Trophoblast cell (in vitro differentiated cells and primary cell): Measurements from ENCODE around the gene CCT3. TPM values are rescaled to one million over a fixed set of nuclear protein-coding genes. Genes with fewer than 3 reads are reported as not detected.
A peak's percentile ranks its signal among the peaks of the same experiment; 100 is the strongest.

Source experiments
- DNase-seq, 2 donors: peaks; one replicate each; pipeline ENCODE4 v3.0.0-alpha.2; 2016
- H2AFZ ChIP-seq: 2 replicates; pipeline ENCODE4 v1.6.1; 2013; ENCODE audit warnings: low read length, moderate library complexity, mild to moderate bottlenecking; ENCODE audit not compliant: insufficient read depth, poor library complexity
- H2AK5ac ChIP-seq: 2 replicates; pipeline ENCODE4 v1.6.1; 2013; ENCODE audit warnings: mild to moderate bottlenecking, low read length
- H2BK120ac ChIP-seq: 2 replicates; pipeline ENCODE4 v1.6.1; 2013; ENCODE audit warnings: low read length, mild to moderate bottlenecking, moderate library complexity; ENCODE audit not compliant: insufficient read depth, poor library complexity
- H2BK12ac ChIP-seq: 2 replicates; pipeline ENCODE4 v1.6.1; 2013; ENCODE audit warnings: mild to moderate bottlenecking, low read length, moderate library complexity
- H2BK5ac ChIP-seq: 2 replicates; pipeline ENCODE4 v1.6.1; 2013; ENCODE audit warnings: low read length, low read depth, moderate library complexity, mild to moderate bottlenecking; ENCODE audit not compliant: poor library complexity
- H3K14ac ChIP-seq: 2 replicates; pipeline ENCODE4 v1.6.1; 2013; ENCODE audit warnings: mild to moderate bottlenecking, low read length
- H3K18ac ChIP-seq: 2 replicates; pipeline ENCODE4 v1.6.1; 2013; ENCODE audit warnings: mild to moderate bottlenecking, low read length
- H3K23ac ChIP-seq: 2 replicates; pipeline ENCODE4 v1.6.1; 2013; ENCODE audit warnings: low read length
- H3K27ac ChIP-seq: 2 replicates; pipeline ENCODE4 v1.5.1; 2013; ENCODE audit warnings: low read depth, mild to moderate bottlenecking, inconsistent platforms, low read length, moderate library complexity
- H3K27me3 ChIP-seq: 2 replicates; pipeline ENCODE4 v1.6.1; 2013; ENCODE audit warnings: inconsistent platforms, mild to moderate bottlenecking, low read length, moderate library complexity; ENCODE audit not compliant: insufficient read depth
- H3K36me3 ChIP-seq, 2 experiments: 1 replicate in 1 of 2; 2 replicates in 1 of 2; pipeline ENCODE4 v1.6.1; 2013; ENCODE audit warnings: low read length in 2 of 2, mild to moderate bottlenecking in 2 of 2, moderate library complexity in 1 of 2; ENCODE audit not compliant: insufficient read depth in 2 of 2, control insufficient read depth in 1 of 2
- H3K4ac ChIP-seq: 2 replicates; pipeline ENCODE4 v1.6.1; 2013; ENCODE audit warnings: low read depth, mild to moderate bottlenecking, low read length, moderate library complexity
- H3K4me1 ChIP-seq, 2 experiments: 1 replicate in 1 of 2; 2 replicates in 1 of 2; pipeline ENCODE4 v1.6.1; 2013; ENCODE audit warnings: low read length in 2 of 2, mild to moderate bottlenecking in 2 of 2, moderate library complexity in 1 of 2; ENCODE audit not compliant: insufficient read depth in 2 of 2, control insufficient read depth in 1 of 2
- H3K4me2 ChIP-seq: 2 replicates; pipeline ENCODE4 v1.6.1; 2013; ENCODE audit warnings: inconsistent platforms, mild to moderate bottlenecking, low read length, moderate library complexity
- H3K4me3 ChIP-seq: 2 replicates; pipeline ENCODE4 v1.5.1; 2013; ENCODE audit warnings: mild to moderate bottlenecking, low read depth, low read length, inconsistent platforms
- H3K79me1 ChIP-seq: one replicate; pipeline ENCODE4 v1.6.1; 2013; ENCODE audit warnings: low read length
- H3K79me2 ChIP-seq: 2 replicates; pipeline ENCODE4 v1.6.1; 2013; ENCODE audit warnings: low read length, mild to moderate bottlenecking; ENCODE audit not compliant: control insufficient read depth, insufficient read depth, poor library complexity
- H3K9ac ChIP-seq: 2 replicates; pipeline ENCODE4 v1.6.1; 2013; ENCODE audit warnings: mild to moderate bottlenecking, low read length
- H3K9me3 ChIP-seq: 2 replicates; pipeline ENCODE4 v1.6.1; 2013; ENCODE audit warnings: low read depth, mild to moderate bottlenecking, control low read depth, inconsistent platforms, low read length; ENCODE audit not compliant: insufficient read depth
- H4K12ac ChIP-seq: 2 replicates; pipeline ENCODE4 v1.6.1; 2013; ENCODE audit warnings: low read depth, mild to moderate bottlenecking, low read length, moderate library complexity
- H4K8ac ChIP-seq: 2 replicates; pipeline ENCODE4 v1.6.1; 2013; ENCODE audit warnings: low read depth, mild to moderate bottlenecking, low read length, moderate library complexity
- H4K91ac ChIP-seq: one replicate; pipeline ENCODE4 v1.6.1; 2013; ENCODE audit warnings: low read depth, mild to moderate bottlenecking, low read length, moderate library complexity
- WGBS: extraction: QIAGEN DNeasy Blood & Tissue Kit; methylation state at CpG from one replicate; pipeline ENCODE4 v1.1.7; 2013; ENCODE audit warnings: missing lambda C conversion rate; ENCODE audit not compliant: insufficient read length, insufficient coverage; ENCODE audit errors: extremely low coverage; 5-methylcytosine and 5-hydroxymethylcytosine counted together
- polyA plus RNA-seq: library from polyadenylated mRNA; stranded (reverse); fragments of 200-250 nt; gene quantifications from 2 replicates; pipeline ENCODE4 v1.2.3, GENCODE V29; 2013

CCT3 gene
- polyA plus RNA-seq: 206 and 207 TPM in 2 replicates

DNA sequence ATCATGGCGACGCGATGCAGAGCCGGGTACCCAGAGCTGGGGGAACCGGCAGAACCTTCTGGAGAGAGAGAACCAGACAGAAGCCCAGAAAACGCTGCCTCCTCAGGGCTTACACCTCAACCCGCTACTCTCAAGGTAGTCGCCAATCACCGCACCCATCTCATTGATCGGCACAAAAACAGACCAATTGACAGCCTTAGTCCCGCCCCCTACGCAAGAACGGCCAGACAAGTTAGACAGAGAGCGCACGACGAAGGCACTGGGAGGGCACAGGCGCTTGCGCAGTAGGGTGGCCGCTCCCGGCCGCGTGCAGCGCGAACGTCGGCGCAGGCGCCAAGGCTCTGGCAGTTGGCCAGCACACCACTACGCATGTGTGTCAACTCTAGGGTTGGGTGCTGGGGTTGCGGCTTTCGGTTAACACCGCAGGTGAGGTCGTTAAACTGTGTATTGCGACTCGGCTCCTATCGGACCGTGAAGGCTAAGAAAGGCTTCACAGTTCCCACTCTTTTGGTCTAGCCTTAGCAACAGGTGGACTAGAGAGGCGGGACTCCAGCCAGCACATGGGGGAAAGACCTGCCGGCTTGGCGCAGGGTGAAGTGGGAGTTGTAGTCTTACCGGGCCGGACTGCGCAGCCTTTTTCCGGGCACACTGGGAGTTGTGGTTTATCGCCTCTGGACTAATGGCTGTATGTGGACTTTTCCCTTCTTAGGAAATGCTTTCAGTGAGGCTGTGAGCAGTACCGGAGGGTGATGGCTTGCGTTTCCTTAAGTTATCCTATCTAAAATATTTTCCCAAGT is at the start of gene CCT3, which contains the start of gene TSACC:
CCT3 (minus strand) TSS at position 113 of the 797 bp plus-strand sequence; CDS start at position 5, 108 bp downstream.
TSACC (plus strand) TSS at position 347 of the 797 bp plus-strand sequence. CDS start 1,232 bp downstream, outside the sequence.
- peak within 1 kb of the TSS; percentile 88 for H3K4me2 ChIP-seq
- peaks cover 9% of the 10 kb centered on the region for H3K79me2 ChIP-seq
- H3K79me1 ChIP-seq: peaks cover 5% of the 10 kb centered on the region
- H4K8ac ChIP-seq: peak within 1 kb of the TSS; percentile 91
- peak; percentile 99 to 100 for DNase-seq
- H4K91ac ChIP-seq: peak within 1 kb of the TSS; percentile 75
- H2AFZ ChIP-seq: peak within 1 kb of the TSS; percentile 81
- peak within 1 kb of the TSS; percentile 97 for H3K4ac ChIP-seq
- H3K36me3 ChIP-seq: peaks cover 5 to 14% of the 10 kb centered on the region in 2 experiments
- H4K12ac ChIP-seq: peak within 1 kb of the TSS; percentile 90
- WGBS: no CpG with 5 or more reads among the region's 47 CpGs
- no peak within 1 kb of the TSS for H2BK5ac ChIP-seq
- no peak within 1 kb of the TSS for H2AK5ac ChIP-seq
- H3K4me3 ChIP-seq: peak within 1 kb of the TSS; percentile 92
- peak within 1 kb of the TSS; percentile 83 for H3K14ac ChIP-seq
- H3K23ac ChIP-seq: no peak within 1 kb of the TSS
- peak within 1 kb of the TSS; percentile 67 for H2BK120ac ChIP-seq
- no peaks in the 10 kb centered on the region for H3K27me3 ChIP-seq
- H3K9ac ChIP-seq: peak within 1 kb of the TSS; percentile 96
- peak within 1 kb of the TSS; percentile 59 for H3K27ac ChIP-seq
- peak within 1 kb of the TSS; percentile 78 for H3K18ac ChIP-seq
- H3K9me3 ChIP-seq: no peaks in the 10 kb centered on the region
- H3K4me1 ChIP-seq: peaks cover 3 to 4% of the 10 kb centered on the region in 2 experiments
- no peak within 1 kb of the TSS for H2BK12ac ChIP-seq

DNA sequence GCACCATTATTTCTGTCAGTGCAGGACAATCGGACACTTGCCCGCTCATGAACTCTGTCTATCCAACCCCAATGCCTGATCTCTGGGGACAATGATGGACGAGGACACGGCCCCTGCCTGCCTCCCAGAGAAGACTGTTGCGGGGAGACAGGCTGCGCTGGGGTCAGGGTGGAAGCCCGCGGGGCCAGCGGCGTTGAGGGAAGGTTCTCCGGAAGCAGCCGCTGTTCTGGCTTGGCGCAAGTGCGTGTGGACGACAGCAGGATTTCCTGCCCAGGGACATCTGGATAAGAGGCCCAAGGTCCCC is 49.7 kb upstream of the CCT3 start:
- Histone ChIP-seq H3K14ac (no peak overlapping the region), H3K4me2 (peak overlapping the region; percentile 76), H3K9ac (peak overlapping the region; percentile 26), H3K4me1 (peaks cover 15 to 23% of the 10 kb centered on the region in 2 experiments), H2BK120ac (no peak overlapping the region), H2AFZ (peak overlapping the region; percentile 54), H3K18ac (no peak overlapping the region), H3K36me3 (peaks cover 4 to 9% of the 10 kb centered on the region in 2 experiments), H2AK5ac (no peak overlapping the region), H3K27me3 (peaks cover 2% of the 10 kb centered on the region), H4K91ac (peak overlapping the region; percentile 82), H3K23ac (no peak overlapping the region), H3K79me2 (peaks cover 3% of the 10 kb centered on the region), H4K12ac (no peak overlapping the region), H2BK12ac (no peak overlapping the region), H3K27ac (no peak overlapping the region), H3K4me3 (no peak overlapping the region), H4K8ac (peak overlapping the region; percentile 82), H2BK5ac (no peak overlapping the region), H3K79me1 (peaks cover 11% of the 10 kb centered on the region), H3K4ac (no peak overlapping the region), H3K9me3 (peaks cover 3% of the 10 kb centered on the region)
- no peak for DNase-seq
- WGBS: no CpG with 5 or more reads among the region's 15 CpGs

DNA sequence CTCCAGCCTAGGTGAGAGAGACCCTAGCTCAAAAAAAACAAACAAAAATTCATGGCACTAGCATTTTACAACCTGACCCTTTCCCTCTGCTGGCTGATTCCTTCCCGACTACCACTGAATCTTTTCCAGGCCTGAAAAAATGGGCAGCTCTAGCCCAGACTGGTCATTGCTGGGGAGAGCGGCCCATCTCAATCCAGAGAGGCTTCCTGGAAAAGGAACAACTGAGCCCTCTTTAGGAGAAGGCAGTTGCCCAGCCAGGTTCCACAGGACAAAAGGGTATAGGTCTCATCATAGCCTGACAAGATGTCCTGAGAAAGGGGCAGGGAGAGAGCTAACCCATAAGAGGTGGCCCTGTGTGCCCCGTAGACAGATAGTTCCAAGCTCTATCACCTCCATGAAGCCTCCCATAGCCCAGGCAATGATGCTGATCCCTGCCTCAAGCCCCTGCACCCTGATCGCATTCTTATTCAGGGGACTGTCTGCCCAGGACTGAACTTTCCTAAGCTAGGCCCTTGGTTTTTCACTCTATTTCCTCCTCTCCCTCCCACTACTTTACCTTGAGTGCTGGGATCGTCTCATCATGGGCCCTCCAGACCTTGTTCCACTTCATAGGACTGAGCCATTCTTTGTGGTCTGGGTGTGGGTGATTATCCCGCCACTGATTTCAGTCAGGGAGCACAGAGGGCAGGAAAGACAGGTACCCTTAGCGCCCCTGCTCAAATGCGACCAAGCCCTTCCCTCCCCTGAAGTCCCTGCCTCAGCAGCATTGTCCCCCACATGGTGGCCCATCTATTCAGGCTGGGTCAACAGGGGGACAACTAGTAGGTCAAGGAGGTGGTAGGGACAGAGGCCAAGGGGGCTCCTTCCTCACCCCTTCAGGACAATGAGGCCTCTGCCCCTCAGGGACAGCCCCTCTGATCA is 49.1 kb upstream of the CCT3 start:
- Histone ChIP-seq H4K8ac (no peak overlapping the region), H2AFZ (no peak overlapping the region), H2BK12ac (no peak overlapping the region), H3K14ac (no peak overlapping the region), H3K36me3 (peaks cover 6 to 13% of the 10 kb centered on the region in 2 experiments), H2AK5ac (no peak overlapping the region), H3K4me3 (no peak overlapping the region), H3K79me1 (peaks cover 9% of the 10 kb centered on the region), H3K27me3 (peaks cover 2% of the 10 kb centered on the region), H3K9me3 (peaks cover 3% of the 10 kb centered on the region), H3K23ac (no peak overlapping the region), H3K79me2 (peaks cover 2% of the 10 kb centered on the region), H3K4me2 (no peak overlapping the region), H3K4ac (no peak overlapping the region), H2BK120ac (no peak overlapping the region), H3K4me1 (peaks cover 11 to 18% of the 10 kb centered on the region in 2 experiments), H3K9ac (no peak overlapping the region), H2BK5ac (no peak overlapping the region), H3K18ac (no peak overlapping the region), H4K91ac (peak overlapping the region; percentile 82), H3K27ac (no peak overlapping the region), H4K12ac (no peak overlapping the region)
- WGBS: no CpG with 5 or more reads among the region's 8 CpGs
- DNase-seq: no peak

DNA sequence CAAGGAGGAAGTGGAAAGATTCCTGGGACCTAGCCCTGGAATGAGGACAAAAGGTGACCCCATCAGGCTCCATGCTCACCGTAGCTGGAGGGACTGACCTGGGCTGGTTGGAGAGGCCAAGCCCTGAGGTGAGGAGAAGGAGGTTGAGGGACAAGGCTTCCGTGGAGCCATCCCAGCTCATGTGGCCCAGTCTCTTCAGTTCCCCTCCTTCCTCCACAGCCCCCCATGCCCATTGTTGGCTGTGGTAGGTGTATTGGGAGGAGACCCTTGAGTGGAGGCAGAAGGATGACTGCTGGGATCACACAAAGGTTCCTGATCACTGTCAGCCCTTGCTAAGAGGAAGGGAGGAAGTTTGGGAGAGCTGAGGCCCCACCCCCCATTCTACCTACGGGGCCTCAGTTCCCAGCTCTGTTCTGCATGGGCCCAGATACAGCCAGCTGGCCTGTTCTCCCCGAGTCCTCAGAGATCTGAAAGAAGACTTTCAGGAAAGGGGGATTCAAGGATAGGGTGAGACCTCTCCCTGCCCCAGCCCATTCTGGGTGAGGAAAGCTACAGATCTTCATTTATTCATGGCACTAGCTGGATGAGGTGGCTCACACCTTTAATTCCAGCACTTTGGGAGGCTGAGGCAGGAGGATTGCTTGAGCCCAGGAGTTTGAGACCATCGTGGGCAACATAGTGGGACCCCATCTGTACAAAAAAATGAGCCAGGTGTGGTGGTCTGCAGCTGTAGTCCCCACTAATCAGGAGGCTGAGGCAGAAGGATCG is 48.2 kb upstream of the CCT3 start:
- Histone ChIP-seq H4K91ac (no peak overlapping the region), H4K8ac (peak overlapping the region; percentile 14), H3K4ac (no peak overlapping the region), H3K18ac (no peak overlapping the region), H3K79me1 (peaks cover 9% of the 10 kb centered on the region), H3K79me2 (peaks cover 2% of the 10 kb centered on the region), H3K27ac (no peak overlapping the region), H4K12ac (no peak overlapping the region), H2BK120ac (no peak overlapping the region), H2BK5ac (no peak overlapping the region), H2BK12ac (no peak overlapping the region), H3K36me3 (peaks cover 9 to 21% of the 10 kb centered on the region in 2 experiments), H3K14ac (no peak overlapping the region), H2AFZ (no peak overlapping the region), H3K27me3 (peaks cover 2% of the 10 kb centered on the region), H2AK5ac (no peak overlapping the region), H3K9me3 (peaks cover 1% of the 10 kb centered on the region), H3K9ac (no peak overlapping the region), H3K4me2 (no peak overlapping the region), H3K4me3 (no peak overlapping the region), H3K23ac (no peak overlapping the region), H3K4me1 (peaks cover 11 to 14% of the 10 kb centered on the region in 2 experiments)
- WGBS: no CpG with 5 or more reads among the region's 6 CpGs
- DNase-seq: no peak
